Sigmoid colon (tissue), 4 donors: ENCODE results near the gene MYADML2.

ENCODE experiments used
- EP300 ChIP-seq, 4 donors: sonication (generic); formaldehyde crosslinking; IDR thresholded peaks; one replicate each; pipeline ENCODE4 v1.6.1; 2017; ENCODE audit warnings: antibody characterized with exemption in 4 of 4
- POLR2A ChIP-seq, 2 donors: fragments of 450-650 bp; IDR thresholded peaks; one replicate each; pipeline ENCODE4 v1.6.1; 2016; ENCODE audit warnings: antibody characterized with exemption in 2 of 2, mild to moderate bottlenecking in 2 of 2, moderate library complexity in 2 of 2
- POLR2AphosphoS5 ChIP-seq, 4 donors: sonication (generic); formaldehyde crosslinking; IDR thresholded peaks; one replicate each; pipeline ENCODE4 v1.6.1; 2017; ENCODE audit warnings: antibody characterized with exemption in 4 of 4
- TF ChIP-seq, protein P1 (sequence below), 4 experiments: fragments of 450-650 bp in 3 of 4; fragments of 200-600 bp in 1 of 4; IDR thresholded peaks; one replicate each; pipeline ENCODE4 v1.5.1; 2016 to 2019; ENCODE audit warnings: antibody characterized with exemption in 4 of 4, mild to moderate bottlenecking in 3 of 4, moderate library complexity in 2 of 4

DNA sequence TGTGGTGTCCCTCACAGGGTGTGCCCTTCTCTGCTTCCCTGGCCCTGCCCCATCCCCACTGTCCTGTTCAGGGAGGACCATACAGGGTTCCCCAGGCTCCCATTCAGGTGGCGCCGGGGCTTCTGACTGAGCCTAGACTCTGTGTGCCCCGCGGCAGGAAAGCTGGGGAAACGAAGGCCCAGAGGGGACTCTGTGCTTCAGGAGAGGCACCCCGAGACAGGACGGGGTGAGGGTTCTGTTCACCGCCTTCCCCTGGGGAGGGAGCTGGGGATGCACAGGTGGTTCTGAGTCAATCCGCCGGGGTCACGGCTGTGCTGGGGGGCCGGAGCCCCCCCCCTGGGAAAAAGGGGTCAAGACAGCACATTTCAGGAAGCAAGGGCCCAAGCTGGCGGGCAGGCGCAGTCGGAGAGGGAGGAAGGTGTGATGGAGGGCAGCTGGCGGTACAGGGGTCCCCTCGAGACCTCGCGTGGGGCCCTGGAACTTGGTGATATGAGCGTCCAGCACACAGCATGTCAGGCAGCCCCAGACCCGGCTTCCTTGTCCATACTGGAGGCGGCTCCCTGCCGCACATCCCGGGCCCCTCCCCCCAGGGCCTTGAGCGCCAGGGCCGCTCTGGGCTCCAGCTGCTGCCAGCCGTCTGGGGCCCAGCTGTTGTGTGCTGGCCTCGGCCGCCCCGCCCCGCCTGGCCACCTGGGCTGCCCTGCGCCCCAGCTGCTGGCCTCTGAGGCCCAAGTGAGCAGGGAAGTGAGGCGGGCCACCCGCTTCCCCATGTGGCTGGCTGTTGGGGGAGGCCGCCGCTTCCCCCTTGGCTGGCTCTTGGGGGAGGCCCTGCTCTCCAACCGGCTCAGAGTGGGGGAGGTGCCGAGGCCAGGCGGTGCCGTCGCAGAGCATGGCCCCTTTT lies 19.6 kb upstream of the MYADML2 start:
- peak; percentile 13 to 72 (median 48) for TF ChIP-seq POLR2AphosphoS5 (IDR thresholded peaks at IDR 0.05)
- TF ChIP-seq, protein P1, sequence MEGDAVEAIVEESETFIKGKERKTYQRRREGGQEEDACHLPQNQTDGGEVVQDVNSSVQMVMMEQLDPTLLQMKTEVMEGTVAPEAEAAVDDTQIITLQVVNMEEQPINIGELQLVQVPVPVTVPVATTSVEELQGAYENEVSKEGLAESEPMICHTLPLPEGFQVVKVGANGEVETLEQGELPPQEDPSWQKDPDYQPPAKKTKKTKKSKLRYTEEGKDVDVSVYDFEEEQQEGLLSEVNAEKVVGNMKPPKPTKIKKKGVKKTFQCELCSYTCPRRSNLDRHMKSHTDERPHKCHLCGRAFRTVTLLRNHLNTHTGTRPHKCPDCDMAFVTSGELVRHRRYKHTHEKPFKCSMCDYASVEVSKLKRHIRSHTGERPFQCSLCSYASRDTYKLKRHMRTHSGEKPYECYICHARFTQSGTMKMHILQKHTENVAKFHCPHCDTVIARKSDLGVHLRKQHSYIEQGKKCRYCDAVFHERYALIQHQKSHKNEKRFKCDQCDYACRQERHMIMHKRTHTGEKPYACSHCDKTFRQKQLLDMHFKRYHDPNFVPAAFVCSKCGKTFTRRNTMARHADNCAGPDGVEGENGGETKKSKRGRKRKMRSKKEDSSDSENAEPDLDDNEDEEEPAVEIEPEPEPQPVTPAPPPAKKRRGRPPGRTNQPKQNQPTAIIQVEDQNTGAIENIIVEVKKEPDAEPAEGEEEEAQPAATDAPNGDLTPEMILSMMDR (IDR thresholded peaks at IDR 0.05): no peak
- no peak for TF ChIP-seq EP300 (IDR thresholded peaks at IDR 0.05)
- TF ChIP-seq POLR2A (IDR thresholded peaks at IDR 0.05): no peak
